Nephron (organoid): ENCODE measurements around the gene PDE4D.
A peak's percentile ranks its signal among the peaks of the same experiment; 100 is the strongest.

Experiments used
- H3K27ac Mint-ChIP-seq, 3 experiments: 2 replicates each; pipeline ENCODE4 v1.8.0; 2020; ENCODE audit warnings: mixed read lengths in 3 of 3, mild to moderate bottlenecking in 2 of 3, moderate library complexity in 1 of 3
- H3K27me3 Mint-ChIP-seq: 2 replicates; pipeline ENCODE4 v1.8.0; 2021; ENCODE audit warnings: low read depth, mild to moderate bottlenecking, moderate library complexity, mixed read lengths
- H3K36me3 Mint-ChIP-seq: 2 replicates; pipeline ENCODE4 v1.8.0; 2020; ENCODE audit warnings: low read depth, mixed read lengths
- H3K4me1 Mint-ChIP-seq: 2 replicates; pipeline ENCODE4 v1.8.0; 2020; ENCODE audit warnings: mixed read lengths
- H3K4me3 Mint-ChIP-seq, 3 experiments: 2 replicates each; pipeline ENCODE4 v1.8.0; 2020; ENCODE audit warnings: mild to moderate bottlenecking in 3 of 3, mixed read lengths in 3 of 3, moderate library complexity in 2 of 3
- H3K9me3 Mint-ChIP-seq: 2 replicates; pipeline ENCODE4 v1.8.0; 2020; ENCODE audit warnings: mixed read lengths
- CTCF ChIP-seq, 3 experiments: fragments of 200-600 bp; sonication (generic); IDR thresholded peaks; one replicate each; pipeline ENCODE4 v1.5.0; 2021; ENCODE audit warnings: antibody characterized with exemption in 3 of 3; ENCODE audit not compliant: unreplicated experiment in 3 of 3

The PDE4D gene

GRCh38 chr5:58970766-58971165 is 922.8 kb downstream of the PDE4D start:
- no peaks in the 10 kb centered on the region for H3K4me1 Mint-ChIP-seq
- TF ChIP-seq CTCF (IDR thresholded peaks at IDR 0.05; ENCODE audit: unreplicated experiment in 3 of 3): no peak
- no peaks in the 10 kb centered on the region for H3K9me3 Mint-ChIP-seq
- H3K27me3 Mint-ChIP-seq: no peaks in the 10 kb centered on the region
- H3K36me3 Mint-ChIP-seq: peaks cover 25% of the 10 kb centered on the region
- H3K4me3 Mint-ChIP-seq: no peak overlapping the region
- H3K27ac Mint-ChIP-seq: no peak overlapping the region

GRCh38 chr5:58969795-58970194 is 923.7 kb downstream of the PDE4D start:
- H3K4me3 Mint-ChIP-seq: no peak overlapping the region

GRCh38 chr5:58969253-58969652 is 924.3 kb downstream of the PDE4D start:
- Mint-ChIP-seq H3K9me3 (no peaks in the 10 kb centered on the region), H3K36me3 (peaks cover 13% of the 10 kb centered on the region), H3K4me1 (no peaks in the 10 kb centered on the region), H3K4me3 (no peak overlapping the region), H3K27ac (peak overlapping the region in 1 of 3 experiments; percentile 6), H3K27me3 (no peaks in the 10 kb centered on the region)
- TF ChIP-seq CTCF (IDR thresholded peaks at IDR 0.05; ENCODE audit: unreplicated experiment in 3 of 3): no peak

More at GRCh38 chr5:58969795-58970194, 923.7 kb downstream of the PDE4D start:
- no peaks in the 10 kb centered on the region for H3K4me1 Mint-ChIP-seq
- TF ChIP-seq CTCF (IDR thresholded peaks at IDR 0.05; ENCODE audit: unreplicated experiment in 3 of 3): no peak
- H3K27ac Mint-ChIP-seq: no peak overlapping the region
- H3K36me3 Mint-ChIP-seq: peaks cover 17% of the 10 kb centered on the region
- H3K9me3 Mint-ChIP-seq: no peaks in the 10 kb centered on the region
- H3K27me3 Mint-ChIP-seq: no peaks in the 10 kb centered on the region

- Mint-ChIP-seq H3K9me3 (no peaks in the 10 kb centered on the region), H3K4me3 (no peak overlapping the region)
Measured at GRCh38 chr5:58968350-58968749, 925.2 kb downstream of the PDE4D start.

GRCh38 chr5:58967597-58968281 is 925.8 kb downstream of the PDE4D start:
- H3K9me3 Mint-ChIP-seq: no peaks in the 10 kb centered on the region
- no peaks in the 10 kb centered on the region for H3K36me3 Mint-ChIP-seq
- no peaks in the 10 kb centered on the region for H3K4me1 Mint-ChIP-seq
- no peak overlapping the region for H3K4me3 Mint-ChIP-seq
- no peaks in the 10 kb centered on the region for H3K27me3 Mint-ChIP-seq
- TF ChIP-seq CTCF (IDR thresholded peaks at IDR 0.05; ENCODE audit: unreplicated experiment in 3 of 3): no peak
- H3K27ac Mint-ChIP-seq: no peak overlapping the region

More at GRCh38 chr5:58968350-58968749, 925.2 kb downstream of the PDE4D start:
- no peak overlapping the region for H3K27ac Mint-ChIP-seq
- TF ChIP-seq CTCF (IDR thresholded peaks at IDR 0.05; ENCODE audit: unreplicated experiment in 3 of 3): no peak
- H3K4me1 Mint-ChIP-seq: no peaks in the 10 kb centered on the region
- H3K36me3 Mint-ChIP-seq: peaks cover 4% of the 10 kb centered on the region
- no peaks in the 10 kb centered on the region for H3K27me3 Mint-ChIP-seq
